ENCODE data around the gene DYNC1H1. TPM values are rescaled to one million over a fixed set of nuclear protein-coding genes. Genes with fewer than 3 reads are reported as not detected.
A peak's percentile ranks its signal among the peaks of the same experiment; 100 is the strongest.

The DYNC1H1 gene
- total and polyA plus RNA-seq, 2 donors (not counting 1 experiment from before 2014, with no cell fraction given) = 73.2 to 257 TPM

- H4K20me1 ChIP-seq (ENCODE audit: control insufficient read depth, insufficient read depth, low read length, poor library complexity, severe bottlenecking) = no peaks in the 10 kb centered on the region
- no peaks in the 10 kb centered on the region for H3K9me3 Mint-ChIP-seq (ENCODE audit: insufficient read depth)
- no peak overlapping the region for H3K4me3 ChIP-seq (ENCODE audit: control extremely low read depth in 1 of 5, extremely low read depth in 1 of 5, insufficient read depth in 1 of 5, low read depth in 2 of 5, low read length in 4 of 5)
- H3K4me3 Mint-ChIP-seq = no peak overlapping the region
- H3K4me2 ChIP-seq (replicated peaks; ENCODE audit: low read depth, low read length, poor library complexity, severe bottlenecking) = no peak overlapping the region
- no peak overlapping the region for H3K27ac ChIP-seq (ENCODE audit: low read length in 2 of 2)
- H3K27me3 ChIP-seq (replicated peaks in 1 of 4; ENCODE audit: control extremely low read depth in 1 of 4, control insufficient read depth in 3 of 4, insufficient read depth in 4 of 4, low read length in 3 of 4) = peaks cover 0 to 2% (median 0%) of the 10 kb centered on the region in 4 experiments
- ATAC-seq (ENCODE audit: low read depth) (no peak), DNase-seq (no peak)
- H3K27ac Mint-ChIP-seq = no peak overlapping the region
- H3K4me1 Mint-ChIP-seq = peaks cover 4% of the 10 kb centered on the region
- WGBS (ENCODE audit: insufficient coverage) = 69% methylated on average over 4 of the region's 5 CpGs
- ChIA-PET POLR2A (no interaction called here), CTCF (no interaction called here)
- H3K9me3 ChIP-seq (ENCODE audit: control extremely low read depth in 1 of 3, control insufficient read depth in 2 of 3, insufficient read depth in 1 of 3, low read length in 2 of 3) = no peaks in the 10 kb centered on the region
- H3K36me3 ChIP-seq (replicated peaks in 1 of 2; ENCODE audit: control extremely low read depth in 1 of 2, control insufficient read depth in 1 of 2, extremely low read depth in 1 of 2, insufficient read depth in 2 of 2, low read length in 1 of 2) = peaks cover 0 to 2% of the 10 kb centered on the region in 2 experiments
- H3K79me2 ChIP-seq (ENCODE audit: control insufficient read depth, insufficient read depth, low read length) = no peaks in the 10 kb centered on the region
- no peak overlapping the region for H2AFZ ChIP-seq (ENCODE audit: insufficient read depth, low read depth, low read length, poor library complexity, severe bottlenecking)
- H3K27me3 Mint-ChIP-seq = no peaks in the 10 kb centered on the region
- intact Hi-C loops (cut with micrococcal nuclease) = no loop called here
- peaks cover 0 to 3% of the 10 kb centered on the region in 2 donors for H3K4me1 ChIP-seq (ENCODE audit: control insufficient read depth in 2 of 2, insufficient read depth in 2 of 2, low read length in 2 of 2)
- TF ChIP-seq EZH2 (IDR thresholded peaks at IDR 0.05; ENCODE audit: borderline replicate concordance, insufficient read depth, low read depth, low read length, poor library complexity, severe bottlenecking) (no peak), CTCF (IDR thresholded peaks at IDR 0.05) (no peak)
- H3K9ac ChIP-seq (ENCODE audit: low read length) = no peak overlapping the region
Measured at GRCh38 chr14:102058961-102059360, 94.6 kb downstream of the DYNC1H1 start.

DNA sequence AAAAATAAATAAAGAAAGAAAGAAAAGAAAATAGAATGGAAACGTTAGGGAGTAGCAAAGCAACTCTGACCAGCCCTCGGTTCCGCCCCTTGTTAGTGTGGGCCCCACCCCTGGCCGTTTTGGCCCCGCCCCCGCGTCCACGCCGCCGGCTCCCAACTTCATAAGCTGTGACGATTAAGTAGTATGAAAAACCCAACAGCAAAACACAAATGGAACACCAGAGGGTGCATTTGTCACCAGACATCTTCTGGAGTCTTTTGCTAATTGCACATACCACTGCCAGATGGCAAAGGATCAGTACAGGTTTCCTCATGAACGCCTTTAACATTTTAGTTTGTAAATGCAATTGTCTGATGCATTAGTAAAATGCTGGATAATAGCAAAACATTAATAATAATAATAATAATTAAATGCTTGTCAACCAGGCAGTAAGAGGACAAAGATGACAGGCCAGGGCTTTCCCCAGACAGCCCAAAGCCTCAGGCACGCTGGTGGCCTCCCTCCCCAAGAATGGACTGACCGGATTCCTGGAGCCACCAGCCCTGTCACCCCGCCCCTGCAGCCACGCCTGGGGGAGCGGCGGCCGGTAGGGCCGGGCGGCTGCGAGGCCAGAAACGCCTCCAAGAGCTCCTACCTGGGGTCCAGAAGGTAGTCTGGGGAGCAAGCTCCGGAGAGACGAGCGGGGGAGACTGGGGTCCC, 98.9 kb downstream of the DYNC1H1 start:
- H3K27me3 ChIP-seq (replicated peaks in 1 of 4; ENCODE audit: control extremely low read depth in 1 of 4, control insufficient read depth in 3 of 4, insufficient read depth in 4 of 4, low read length in 3 of 4) = peaks cover 0 to 2% (median 0%) of the 10 kb centered on the region in 4 experiments
- Mint-ChIP-seq H3K27me3 (no peaks in the 10 kb centered on the region), H3K4me3 (no peak overlapping the region), H3K4me1 (peaks cover 4% of the 10 kb centered on the region), H3K27ac (no peak overlapping the region), H3K9me3 (ENCODE audit: insufficient read depth) (no peaks in the 10 kb centered on the region)
- no peak overlapping the region for H3K9ac ChIP-seq (ENCODE audit: low read length)
- no peak overlapping the region for H2AFZ ChIP-seq (ENCODE audit: insufficient read depth, low read depth, low read length, poor library complexity, severe bottlenecking)
- peaks cover 0 to 3% of the 10 kb centered on the region in 2 donors for H3K4me1 ChIP-seq (ENCODE audit: control insufficient read depth in 2 of 2, insufficient read depth in 2 of 2, low read length in 2 of 2)
- H3K27ac ChIP-seq (ENCODE audit: low read length in 2 of 2) = no peak overlapping the region
- H3K79me2 ChIP-seq (ENCODE audit: control insufficient read depth, insufficient read depth, low read length) = no peaks in the 10 kb centered on the region
- intact Hi-C loops (cut with micrococcal nuclease) = loop anchor here (1.0 kb wide), 2 partner anchors 23 to 33 kb away; no protein-coding TSS in a partner anchor
- TF ChIP-seq EZH2 (IDR thresholded peaks at IDR 0.05; ENCODE audit: borderline replicate concordance, insufficient read depth, low read depth, low read length, poor library complexity, severe bottlenecking) = no peak
- TF ChIP-seq CTCF (IDR thresholded peaks at IDR 0.05) = peak; percentile 49
- no peak overlapping the region for H3K4me3 ChIP-seq (ENCODE audit: control extremely low read depth in 1 of 5, extremely low read depth in 1 of 5, insufficient read depth in 1 of 5, low read depth in 2 of 5, low read length in 4 of 5)
- no peak overlapping the region for H3K4me2 ChIP-seq (replicated peaks; ENCODE audit: low read depth, low read length, poor library complexity, severe bottlenecking)
- DNase-seq (peak; percentile 76), ATAC-seq (ENCODE audit: low read depth) (peak; percentile 98)
- WGBS (ENCODE audit: insufficient coverage) = 78% methylated on average over 15 of the region's 26 CpGs
- CTCF ChIA-PET = interaction anchor here (1.0 to 4.0 kb wide), 7 partner anchors 8 to 356 kb away, joined by 3 to 37 read pairs (median 4); no protein-coding TSS in a partner anchor
- no peaks in the 10 kb centered on the region for H3K36me3 ChIP-seq (replicated peaks in 1 of 2; ENCODE audit: control extremely low read depth in 1 of 2, control insufficient read depth in 1 of 2, extremely low read depth in 1 of 2, insufficient read depth in 2 of 2, low read length in 1 of 2)
- POLR2A ChIA-PET = interaction anchor here (0.7 kb wide), 2 partner anchors 178 to 292 kb away, joined by 4 to 7 read pairs; no protein-coding TSS in a partner anchor
- no peaks in the 10 kb centered on the region for H4K20me1 ChIP-seq (ENCODE audit: control insufficient read depth, insufficient read depth, low read length, poor library complexity, severe bottlenecking)
- H3K9me3 ChIP-seq (ENCODE audit: control extremely low read depth in 1 of 3, control insufficient read depth in 2 of 3, insufficient read depth in 1 of 3, low read length in 2 of 3) = no peaks in the 10 kb centered on the region
